ENCODE data around the gene SELENOM.

DNA sequence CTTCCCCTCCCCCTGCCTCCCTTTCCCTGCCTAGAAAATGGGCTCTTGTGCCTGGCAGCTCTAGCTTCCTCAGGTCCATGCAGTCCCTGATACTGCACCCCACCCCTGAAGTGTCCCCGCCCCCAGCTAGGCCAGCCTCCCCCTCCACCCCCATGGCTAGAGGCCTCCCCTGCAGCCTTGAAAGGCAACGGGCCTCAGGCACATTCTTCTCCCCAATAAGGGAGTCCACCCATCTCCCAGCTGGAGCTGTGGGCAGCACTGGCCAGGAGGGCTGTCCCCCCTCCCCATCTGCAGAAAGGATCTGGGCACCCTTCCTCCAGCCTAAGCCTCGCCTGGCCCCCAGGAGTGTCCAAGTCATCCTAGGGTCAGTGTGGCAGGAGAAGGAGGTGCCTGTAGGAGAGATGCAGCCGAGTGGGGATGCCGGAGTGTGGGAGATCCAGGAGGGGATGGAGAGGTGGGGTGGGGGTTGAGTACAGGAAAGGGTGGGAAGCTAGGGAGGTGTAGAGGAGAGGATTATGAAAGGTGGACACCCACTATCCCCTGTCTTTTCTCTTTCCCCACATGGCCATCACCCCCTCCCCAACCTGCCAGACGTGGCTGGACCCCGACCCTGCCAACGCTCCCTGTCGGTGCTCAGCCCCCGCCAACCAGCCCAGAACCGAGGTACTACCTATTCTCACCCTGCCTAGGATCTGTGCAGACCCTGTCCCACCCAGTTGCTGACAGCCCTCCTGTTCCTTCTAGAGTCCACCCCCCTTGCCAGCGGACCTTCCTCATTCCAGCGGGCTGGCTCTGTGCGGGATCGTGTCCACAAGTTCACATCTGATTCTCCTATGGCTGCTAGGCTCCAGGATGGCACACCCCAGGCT, 16.9 kb downstream of the SELENOM start:
- TF ChIP-seq, protein P1, sequence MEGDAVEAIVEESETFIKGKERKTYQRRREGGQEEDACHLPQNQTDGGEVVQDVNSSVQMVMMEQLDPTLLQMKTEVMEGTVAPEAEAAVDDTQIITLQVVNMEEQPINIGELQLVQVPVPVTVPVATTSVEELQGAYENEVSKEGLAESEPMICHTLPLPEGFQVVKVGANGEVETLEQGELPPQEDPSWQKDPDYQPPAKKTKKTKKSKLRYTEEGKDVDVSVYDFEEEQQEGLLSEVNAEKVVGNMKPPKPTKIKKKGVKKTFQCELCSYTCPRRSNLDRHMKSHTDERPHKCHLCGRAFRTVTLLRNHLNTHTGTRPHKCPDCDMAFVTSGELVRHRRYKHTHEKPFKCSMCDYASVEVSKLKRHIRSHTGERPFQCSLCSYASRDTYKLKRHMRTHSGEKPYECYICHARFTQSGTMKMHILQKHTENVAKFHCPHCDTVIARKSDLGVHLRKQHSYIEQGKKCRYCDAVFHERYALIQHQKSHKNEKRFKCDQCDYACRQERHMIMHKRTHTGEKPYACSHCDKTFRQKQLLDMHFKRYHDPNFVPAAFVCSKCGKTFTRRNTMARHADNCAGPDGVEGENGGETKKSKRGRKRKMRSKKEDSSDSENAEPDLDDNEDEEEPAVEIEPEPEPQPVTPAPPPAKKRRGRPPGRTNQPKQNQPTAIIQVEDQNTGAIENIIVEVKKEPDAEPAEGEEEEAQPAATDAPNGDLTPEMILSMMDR (optimal IDR thresholded peaks at IDR 0.05 in 1 of 3, IDR thresholded peaks at IDR 0.05 in 1 of 3, conservative IDR thresholded peaks at IDR 0.05 in 1 of 3; ENCODE audit: extremely low read depth in 1 of 3, insufficient read depth in 2 of 3, low read length in 3 of 3) = no peak
- TF ChIP-seq EZH2 (IDR thresholded peaks at IDR 0.05; ENCODE audit: low read length) = no peak

Data from keratinocyte (primary cell).